ENCODE results near the gene EOMES.

- TF ChIP-seq POLR2A (IDR thresholded peaks at IDR 0.05) = no peak
- TF ChIP-seq, protein P1, sequence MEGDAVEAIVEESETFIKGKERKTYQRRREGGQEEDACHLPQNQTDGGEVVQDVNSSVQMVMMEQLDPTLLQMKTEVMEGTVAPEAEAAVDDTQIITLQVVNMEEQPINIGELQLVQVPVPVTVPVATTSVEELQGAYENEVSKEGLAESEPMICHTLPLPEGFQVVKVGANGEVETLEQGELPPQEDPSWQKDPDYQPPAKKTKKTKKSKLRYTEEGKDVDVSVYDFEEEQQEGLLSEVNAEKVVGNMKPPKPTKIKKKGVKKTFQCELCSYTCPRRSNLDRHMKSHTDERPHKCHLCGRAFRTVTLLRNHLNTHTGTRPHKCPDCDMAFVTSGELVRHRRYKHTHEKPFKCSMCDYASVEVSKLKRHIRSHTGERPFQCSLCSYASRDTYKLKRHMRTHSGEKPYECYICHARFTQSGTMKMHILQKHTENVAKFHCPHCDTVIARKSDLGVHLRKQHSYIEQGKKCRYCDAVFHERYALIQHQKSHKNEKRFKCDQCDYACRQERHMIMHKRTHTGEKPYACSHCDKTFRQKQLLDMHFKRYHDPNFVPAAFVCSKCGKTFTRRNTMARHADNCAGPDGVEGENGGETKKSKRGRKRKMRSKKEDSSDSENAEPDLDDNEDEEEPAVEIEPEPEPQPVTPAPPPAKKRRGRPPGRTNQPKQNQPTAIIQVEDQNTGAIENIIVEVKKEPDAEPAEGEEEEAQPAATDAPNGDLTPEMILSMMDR (IDR thresholded peaks at IDR 0.05) = no peak
These were observed 48.4 kb downstream of the EOMES start for GRCh38 chr3:27673701-27674100.
